GM19240 (cell line): ENCODE data around the gene SSUH2.
"Not testable (repeated sequence)": the region's sequence is repeated elsewhere in the genome, so short reads cannot be mapped to it uniquely, and the experiment has no call there.

ENCODE experiments used
- DNase-seq: peaks from one replicate; pipeline ENCODE4 v3.0.0; 2011; ENCODE audit warnings: low spot score; ENCODE audit not compliant: insufficient read length

Gene SSUH2

DNA sequence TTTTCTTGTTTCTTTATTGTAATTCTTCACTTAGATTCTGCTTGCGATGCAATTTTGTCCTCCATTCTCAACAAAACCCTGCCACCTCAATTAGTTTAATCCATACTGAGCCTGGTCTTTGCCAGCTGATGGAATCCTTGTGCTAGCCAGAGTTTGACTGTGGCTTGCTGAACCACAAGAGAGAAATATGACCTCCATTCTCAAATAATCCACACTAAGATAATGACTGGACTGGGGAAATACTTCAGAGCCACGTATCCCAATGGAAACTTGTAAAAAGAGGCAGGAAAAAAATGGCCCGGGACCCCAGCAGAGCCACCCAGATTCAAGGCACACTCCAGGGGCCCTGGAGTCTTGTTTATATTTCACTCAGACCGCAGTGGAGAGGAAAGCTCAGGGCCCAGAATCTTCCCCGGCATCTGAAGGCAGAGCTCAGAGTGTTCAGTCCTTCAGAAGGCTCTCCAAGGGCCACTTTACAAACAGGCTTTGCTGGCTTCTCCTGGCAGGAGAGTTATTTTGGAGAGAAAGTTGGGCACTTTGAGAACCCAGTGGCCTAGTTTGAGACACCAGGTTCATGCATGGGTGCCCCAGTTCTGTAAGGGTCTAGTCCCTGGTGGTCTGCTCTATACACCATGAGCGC is 62.7 kb downstream of the SSUH2 start:
- no peak for DNase-seq

DNA sequence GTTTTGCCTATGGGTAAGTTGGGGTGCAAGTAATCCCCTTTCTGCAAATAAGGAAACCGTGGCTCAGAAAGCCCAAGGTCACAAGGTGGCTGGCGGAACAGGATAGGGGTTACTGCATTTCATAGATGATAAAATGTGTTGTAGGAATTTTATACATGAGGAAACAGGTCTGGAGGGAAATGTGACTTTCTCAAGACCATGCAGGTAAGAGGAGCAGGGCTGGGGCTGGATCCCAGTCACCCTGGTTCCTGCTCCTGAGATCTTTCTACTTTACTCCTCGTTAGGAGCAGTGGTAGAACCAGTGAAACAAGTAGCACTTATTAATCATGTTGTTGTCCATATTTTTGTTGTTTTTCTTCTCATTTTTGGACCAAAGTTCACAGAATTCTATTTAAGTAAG is 63.2 kb downstream of the SSUH2 start:
- no peak for DNase-seq

DNA sequence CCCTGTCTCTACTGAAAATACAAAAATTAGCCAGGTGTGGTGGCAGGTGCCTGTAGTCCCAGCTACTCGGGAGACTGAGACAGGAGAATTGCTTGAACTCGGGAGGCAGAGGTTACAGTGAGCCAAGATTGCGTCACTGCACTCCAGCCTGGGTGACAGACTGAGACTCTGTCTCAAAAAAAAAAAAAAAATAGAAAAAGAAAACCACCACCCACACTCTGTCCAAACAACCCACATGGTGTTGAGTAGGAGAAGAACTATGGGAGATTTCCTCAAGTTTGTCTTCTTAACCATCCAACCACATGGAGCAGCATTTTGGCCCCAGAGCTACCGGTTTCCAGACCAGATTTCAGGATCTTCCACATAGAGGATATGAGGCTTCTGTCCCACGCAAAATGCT is 64.2 kb downstream of the SSUH2 start:
- not testable (repeated sequence) for DNase-seq

DNA sequence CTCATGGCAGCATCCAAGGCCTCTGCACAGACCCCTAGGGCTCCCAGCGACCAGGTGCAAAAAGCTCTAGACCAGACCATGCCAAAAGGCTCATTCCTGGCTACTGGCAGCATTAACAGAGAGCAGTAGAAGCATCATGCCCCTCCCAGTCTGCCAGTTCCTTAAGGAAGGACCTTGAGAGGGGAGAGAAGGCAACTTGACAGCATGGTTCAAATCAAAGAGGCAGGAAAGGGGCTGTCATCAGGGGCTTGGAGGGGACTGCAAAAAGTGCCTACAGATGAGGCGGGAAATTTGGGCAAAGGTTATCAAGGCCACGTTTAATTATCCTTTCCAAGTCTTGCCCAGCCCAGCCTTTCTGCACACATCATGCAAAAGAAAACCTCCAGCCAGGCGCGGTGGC is 64.7 kb downstream of the SSUH2 start:
- DNase-seq = no peak

DNA sequence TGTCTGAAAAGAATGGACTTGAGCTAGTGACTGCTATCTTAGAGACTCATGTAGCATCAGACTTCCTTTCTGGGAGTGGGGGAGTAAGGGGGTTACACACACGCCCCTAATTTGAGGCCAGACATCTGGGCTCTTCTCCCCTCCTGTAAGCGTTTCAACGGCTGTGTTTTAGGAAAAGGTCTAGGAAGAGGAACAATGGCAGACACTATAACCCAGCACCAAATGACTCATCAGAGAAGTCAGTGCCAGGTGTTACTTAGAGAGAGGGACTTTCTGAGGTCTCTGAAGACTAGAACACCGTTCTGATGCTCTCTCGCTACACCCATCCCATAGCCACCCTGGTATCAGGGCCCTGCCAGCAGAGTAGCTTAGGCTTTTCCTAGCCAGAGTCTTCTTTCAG is 65.5 kb downstream of the SSUH2 start:
- DNase-seq = peak; percentile 33

DNA sequence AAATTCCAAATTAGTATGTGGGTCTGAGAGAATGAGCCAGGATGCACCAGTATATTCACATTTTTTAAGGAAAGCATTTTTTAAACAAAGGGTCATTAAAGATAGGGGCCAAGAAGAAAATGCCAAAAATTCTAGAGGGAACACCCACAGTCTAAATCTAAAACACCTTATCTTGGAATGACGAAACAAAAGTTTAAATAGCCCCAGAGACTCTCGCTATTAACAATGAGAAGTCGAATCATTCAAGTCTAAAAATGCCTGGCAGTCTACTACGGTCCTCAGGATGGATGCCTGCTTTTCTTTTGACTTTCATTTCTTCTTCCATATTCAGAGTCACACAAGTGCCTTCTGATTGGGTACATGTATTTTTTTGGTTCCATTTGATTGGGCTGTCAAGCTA is 66.3 kb downstream of the SSUH2 start:
- no peak for DNase-seq

DNA sequence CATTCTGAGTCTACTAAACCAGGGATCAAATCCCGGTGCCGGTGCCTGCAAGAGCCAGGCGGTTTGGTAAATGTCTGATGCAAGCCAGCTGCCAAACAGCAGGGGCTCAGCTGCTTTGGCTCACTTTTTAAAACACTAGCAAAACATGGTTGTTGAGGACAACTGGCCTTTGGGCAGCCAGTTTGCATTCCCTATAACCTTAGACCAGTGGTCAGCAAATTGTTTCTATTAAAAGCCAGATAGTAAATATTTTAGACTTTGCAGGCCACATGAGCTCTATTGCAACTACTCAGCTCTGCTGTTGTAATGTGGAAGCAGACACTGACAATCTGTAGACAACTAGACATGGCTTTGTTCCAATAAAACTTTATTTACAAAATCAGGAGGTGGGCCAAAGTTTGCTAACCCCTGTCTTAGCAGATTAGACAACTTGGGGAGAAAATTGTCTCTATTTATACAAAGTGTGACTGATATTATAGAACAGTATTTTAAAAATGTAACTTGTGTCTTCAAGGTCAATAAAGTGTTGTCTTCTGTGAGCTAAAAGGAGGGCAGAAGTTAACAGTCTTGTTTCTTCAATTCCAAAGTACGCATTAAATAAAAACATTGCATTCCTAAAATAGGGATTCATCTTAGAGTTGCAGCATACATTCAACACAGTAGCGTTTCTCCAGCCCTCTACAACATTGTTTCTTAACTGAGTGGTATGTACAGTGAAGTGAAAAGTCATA is 67.6 kb downstream of the SSUH2 start:
- DNase-seq = no peak

DNA sequence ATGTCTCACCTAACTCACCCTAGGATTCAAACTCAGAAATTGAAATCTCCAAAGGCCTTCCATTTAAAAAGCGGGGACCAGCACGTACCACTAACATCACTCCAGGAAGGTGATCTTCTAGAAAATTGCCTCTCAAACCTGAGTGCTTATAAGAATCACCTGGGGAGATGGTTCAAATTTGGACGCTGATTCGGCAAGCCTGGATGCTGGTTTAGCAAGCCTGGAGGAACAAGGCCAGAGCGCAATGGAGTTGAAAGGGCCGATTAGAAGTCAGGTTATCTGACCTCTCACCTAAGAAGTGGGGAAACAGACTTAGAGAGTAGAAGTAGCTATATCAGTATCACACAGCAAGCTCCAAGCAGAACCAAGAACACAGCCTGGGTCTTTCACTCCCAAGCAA is 68.2 kb downstream of the SSUH2 start:
- no peak for DNase-seq

DNA sequence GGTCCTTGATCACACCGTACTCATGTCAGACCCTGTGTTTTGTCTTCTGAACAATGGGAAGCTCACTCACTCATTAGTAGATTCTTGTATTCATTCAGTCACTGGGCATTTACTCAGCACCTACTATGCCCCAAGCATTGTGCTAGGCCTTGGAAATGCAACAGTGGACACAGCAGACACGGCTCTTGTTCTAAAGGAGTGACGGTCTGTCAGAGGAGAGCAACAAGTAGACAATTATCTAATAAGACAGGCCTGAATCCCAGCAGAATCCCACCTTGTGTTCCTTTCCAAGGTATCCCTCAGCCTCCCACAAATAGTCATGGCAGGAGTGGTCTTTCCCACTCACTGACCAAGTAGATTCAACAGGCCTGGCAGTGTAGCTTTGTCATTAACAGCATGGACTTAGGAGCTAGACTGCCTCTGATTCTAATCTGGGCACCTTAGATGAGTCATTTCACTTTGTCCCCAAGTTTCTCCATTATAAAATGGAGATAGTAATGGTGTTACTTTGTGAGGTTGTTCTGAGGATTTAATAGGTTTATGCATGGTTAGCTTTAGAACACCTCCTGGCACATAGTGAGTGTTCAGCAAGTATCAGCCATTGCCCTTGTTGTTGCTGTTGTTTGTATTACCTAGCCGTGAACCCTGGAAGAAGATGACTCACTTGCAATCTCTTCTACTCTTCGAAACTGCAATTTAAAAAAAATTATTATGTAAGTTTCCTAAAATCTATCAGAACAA is 69.1 kb downstream of the SSUH2 start:
- DNase-seq = no peak

DNA sequence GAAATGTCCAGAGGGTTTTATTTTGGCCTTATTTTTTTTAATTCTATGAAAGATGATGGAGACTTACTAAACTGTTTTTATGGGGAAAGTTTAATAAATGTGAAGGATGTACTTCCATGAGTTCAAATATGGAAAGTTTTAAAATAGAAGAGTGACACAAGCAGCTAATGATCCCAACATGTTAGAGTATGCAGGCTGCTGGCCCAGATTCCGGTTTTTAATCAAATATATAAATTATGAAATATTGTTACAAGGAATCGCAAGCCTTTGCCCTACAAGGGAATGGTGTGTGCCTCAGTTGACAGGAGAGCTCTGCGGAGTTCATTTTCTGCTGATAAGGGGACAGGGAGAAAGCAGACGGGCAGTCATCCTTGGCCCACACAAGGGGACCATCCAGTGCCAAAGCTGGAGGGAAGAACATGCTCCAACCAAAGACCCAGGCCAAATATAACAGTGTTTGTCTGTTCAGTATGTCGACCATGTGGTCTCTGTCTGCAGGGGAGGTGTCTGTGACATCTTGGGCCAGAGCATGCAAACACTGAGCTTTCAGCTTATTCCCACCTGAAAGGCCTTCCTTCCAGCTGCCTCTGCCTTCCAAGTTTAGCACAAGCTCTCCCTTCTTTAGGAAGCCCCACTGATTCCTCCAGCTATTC is 69.8 kb downstream of the SSUH2 start:
- no peak for DNase-seq

DNA sequence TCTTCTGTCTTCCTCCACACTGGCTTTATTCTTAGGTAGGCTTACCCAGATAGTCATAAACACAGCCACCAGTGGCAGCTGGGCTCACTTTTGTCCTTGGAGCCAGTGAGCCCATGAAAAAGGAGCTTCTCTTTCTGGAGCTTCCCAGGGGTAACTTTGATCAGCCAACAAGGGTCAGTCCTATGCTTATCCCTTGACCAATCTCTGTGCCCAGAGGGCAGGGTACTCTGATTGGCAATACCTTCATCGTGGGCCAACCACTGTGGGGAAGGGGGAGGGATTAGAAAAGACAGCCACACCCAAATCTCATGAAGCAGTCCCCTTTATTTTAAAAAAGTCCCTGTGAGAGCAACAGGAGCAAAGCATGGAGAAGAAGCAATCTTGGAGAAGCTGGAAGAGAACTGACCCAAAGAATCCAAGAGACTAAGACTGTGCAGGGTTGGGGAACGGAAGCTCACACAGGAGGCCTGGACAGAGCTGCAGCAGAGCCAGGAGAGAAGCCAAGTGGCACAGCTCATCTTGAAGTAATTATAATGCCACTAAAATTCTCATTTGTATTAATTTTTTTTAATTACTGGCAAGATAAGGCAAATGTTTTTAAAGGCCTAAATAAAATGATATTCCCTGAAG is 70.4 kb downstream of the SSUH2 start:
- no peak for DNase-seq

DNA sequence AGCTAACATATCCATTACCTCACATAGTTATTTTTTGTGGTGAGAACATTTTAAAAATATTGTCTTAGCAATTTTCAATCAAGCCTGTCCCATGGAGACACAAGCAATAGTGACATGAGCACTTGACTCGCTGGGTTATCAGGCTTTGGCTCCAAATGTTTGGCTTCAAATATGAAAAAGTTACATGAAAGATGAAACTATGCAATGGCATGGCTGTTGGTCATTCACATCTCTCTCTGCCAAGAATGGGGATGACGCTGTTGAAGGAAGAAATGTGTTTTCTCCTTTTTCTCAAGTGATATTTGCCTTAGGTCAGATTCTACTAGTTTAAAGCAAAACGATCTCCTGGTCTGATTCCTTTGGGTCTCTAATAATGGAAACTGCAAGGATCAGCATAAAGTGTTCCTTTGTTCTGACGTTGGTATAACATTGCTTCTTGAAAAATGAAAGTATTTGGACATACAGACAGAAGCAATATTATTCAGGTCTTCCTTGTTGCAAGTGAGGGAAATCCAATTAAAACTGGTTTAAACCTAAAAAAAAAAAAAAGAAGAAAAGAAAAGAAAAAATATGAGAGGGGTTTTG is 71.2 kb downstream of the SSUH2 start:
- DNase-seq = no peak

DNA sequence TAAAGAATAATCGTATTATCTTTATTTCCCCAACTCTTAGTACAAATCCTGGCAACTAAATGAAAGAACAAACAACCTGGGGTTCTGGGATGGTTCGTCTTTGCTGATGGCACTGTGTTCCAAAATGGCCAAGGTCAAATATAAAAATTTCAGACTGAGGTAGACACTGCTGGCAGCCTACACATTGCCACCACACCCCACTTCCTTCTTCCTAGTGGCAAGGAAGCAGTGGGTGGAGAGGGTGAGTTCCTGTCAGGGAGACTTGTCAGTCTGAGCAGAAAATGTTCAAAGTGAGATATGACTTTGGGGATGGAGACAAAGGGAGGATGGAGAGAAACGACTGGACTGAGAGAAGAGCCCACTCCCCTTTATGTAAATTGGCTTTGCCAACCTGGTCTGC is 73.3 kb downstream of the SSUH2 start:
- DNase-seq = no peak
